Mucosa of descending colon (tissue), 3 donors: ENCODE measurements around the gene FAF1. TPM values are rescaled to one million over a fixed set of nuclear protein-coding genes. Genes with fewer than 3 reads are reported as not detected.

Experiments
- ATAC-seq: fragments of 200-7000 bp; cut with Tn5 transposase; one replicate; pipeline ENCODE4 v1.9.1; 2020; ENCODE audit warnings: mild to moderate bottlenecking, moderate library complexity
- DNase-seq, 3 donors: peaks; one replicate each; pipeline ENCODE4 v3.0.0-alpha.2; 2020
- H3K36me3 ChIP-seq: fragments of 200-600 bp; one replicate; pipeline ENCODE4 v1.8.0; 2021; ENCODE audit warnings: low read depth, mild to moderate bottlenecking
- H3K4me1 ChIP-seq: fragments of 200-600 bp; one replicate; pipeline ENCODE4 v1.8.0; 2021; ENCODE audit warnings: low read depth, mild to moderate bottlenecking
- H3K4me3 ChIP-seq: fragments of 200-600 bp; one replicate; pipeline ENCODE4 v1.8.0; 2021; ENCODE audit warnings: mild to moderate bottlenecking
- H3K9me3 ChIP-seq: fragments of 200-600 bp; one replicate; pipeline ENCODE4 v1.8.0; 2021; ENCODE audit warnings: mild to moderate bottlenecking
- CTCF ChIP-seq: fragments of 200-600 bp; IDR thresholded peaks from one replicate; pipeline ENCODE4 v1.8.0; 2022; ENCODE audit warnings: antibody characterized with exemption, mild to moderate bottlenecking
- intact Hi-C, 2 donors: fragments of 100-400 bp; cut with DNase I in 1 of 2; cut with micrococcal nuclease in 1 of 2; formaldehyde crosslinking; loops; one replicate each; pipeline versions ENCODE4 v1.11.0 to v1.11.1; 2022; cut with DNase I, micrococcal nuclease
- total RNA-seq, 3 donors: library from RNA; stranded (reverse); fragmentation: NEBNext Ultra II Directional in 2 of 3; extraction: Animal tissue kit (Norgen Biotek cat#: 25700) in 2 of 3; gene quantifications; one replicate each; pipeline versions ENCODE4 v1.2.1 to v1.2.4, GENCODE V29; 2021 to 2023
- donor health status: DM: no; HTN: no; CAD: no; lungs with moderate emphysema.
- donor health status: DM: no; HTN: no; CAD: no.
- donor health status: DM: no; HTN: yes; CAD: no.

The FAF1 gene
- total RNA-seq, 3 donors from 2014 or later: 48.6 to 70.9 (median 57.7) TPM

GRCh38 chr1:50853325-50853724 is 106.7 kb downstream of the FAF1 start:
- no peak overlapping the region for H3K4me3 ChIP-seq
- peak; percentile 83 for ATAC-seq
- H3K9me3 ChIP-seq: no peaks in the 10 kb centered on the region
- no peak for DNase-seq
- TF ChIP-seq CTCF: no peak
- intact Hi-C loops: no loop called here
- no peaks in the 10 kb centered on the region for H3K36me3 ChIP-seq
- peaks cover 22% of the 10 kb centered on the region for H3K4me1 ChIP-seq

DNA sequence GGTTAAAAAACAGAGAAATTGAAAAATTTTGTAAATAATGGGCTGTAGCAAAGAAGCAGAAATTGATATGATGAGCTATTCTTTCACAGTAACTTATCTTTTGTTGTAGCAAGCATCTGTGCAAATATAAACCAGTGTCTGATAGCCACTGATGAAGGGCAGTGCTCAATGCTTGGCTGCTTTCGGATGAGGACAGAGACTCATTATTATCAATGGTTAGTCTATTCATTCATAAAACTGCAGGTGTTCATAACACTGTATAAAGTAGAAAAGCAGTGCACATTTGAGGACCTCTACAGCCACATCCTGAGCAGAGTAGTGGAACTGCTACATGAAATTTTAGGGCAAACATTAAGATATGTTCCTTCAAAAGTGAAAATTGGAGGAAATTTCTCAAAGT is 107.2 kb downstream of the FAF1 start:
- intact Hi-C loops: no loop called here
- ATAC-seq: peak; percentile 22
- no peak overlapping the region for H3K4me3 ChIP-seq

GRCh38 chr1:50851466-50851865 is 108.6 kb downstream of the FAF1 start:
- Histone ChIP-seq H3K36me3 (no peaks in the 10 kb centered on the region), H3K4me3 (no peak overlapping the region), H3K4me1 (peaks cover 22% of the 10 kb centered on the region), H3K9me3 (no peaks in the 10 kb centered on the region)
- DNase-seq (no peak), ATAC-seq (peak; percentile 67)
- no peak for TF ChIP-seq CTCF
- intact Hi-C loops: no loop called here

More for the DNA sequence above, 107.2 kb downstream of the FAF1 start:
- TF ChIP-seq CTCF: no peak
- DNase-seq: no peak
- Histone ChIP-seq H3K4me1 (peaks cover 22% of the 10 kb centered on the region), H3K9me3 (no peaks in the 10 kb centered on the region), H3K36me3 (no peaks in the 10 kb centered on the region)

DNA sequence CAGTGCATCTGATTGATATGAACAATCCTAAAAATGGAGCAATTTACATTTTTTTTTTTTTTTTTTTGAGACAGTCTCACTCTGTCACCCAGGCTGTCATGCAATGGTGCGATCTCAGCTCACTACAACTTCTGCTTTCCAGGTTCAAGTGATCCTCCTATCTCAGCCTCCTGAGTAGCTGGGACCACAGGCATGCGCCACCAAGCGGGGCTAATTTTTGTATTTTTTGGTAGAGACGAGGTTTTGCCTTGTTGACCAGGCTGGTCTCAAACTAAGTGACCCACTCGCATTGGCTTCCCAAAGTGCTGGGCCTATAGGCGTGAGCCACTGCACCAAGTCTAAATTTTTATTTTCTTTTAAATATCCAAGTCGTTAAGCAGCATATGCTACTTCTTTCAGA is 109.0 kb downstream of the FAF1 start:
- TF ChIP-seq CTCF: no peak
- ATAC-seq (no peak), DNase-seq (peak in 1 of 3 donors; percentile 3)
- Histone ChIP-seq H3K36me3 (no peaks in the 10 kb centered on the region), H3K4me3 (no peak overlapping the region), H3K4me1 (peaks cover 22% of the 10 kb centered on the region), H3K9me3 (no peaks in the 10 kb centered on the region)
- intact Hi-C loops: no loop called here

DNA sequence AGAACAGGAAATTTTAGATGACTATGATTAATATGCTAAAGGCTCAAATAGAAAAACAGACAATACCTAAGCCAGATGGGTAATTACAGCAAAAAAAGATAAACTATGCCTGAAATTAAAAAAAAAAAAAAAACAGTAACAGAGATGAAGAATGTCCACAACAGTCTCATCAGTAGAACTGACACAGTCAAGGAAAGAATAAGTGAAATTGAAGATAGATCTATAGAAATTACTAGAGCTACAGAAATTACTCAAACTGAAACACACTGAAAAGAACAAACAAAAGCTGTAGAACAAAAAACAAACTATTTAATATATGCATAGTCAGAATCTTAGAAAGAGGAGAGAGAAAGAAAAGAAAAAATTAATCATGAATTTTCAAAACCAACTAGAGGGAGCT is 112.8 kb downstream of the FAF1 start:
- no peaks in the 10 kb centered on the region for H3K9me3 ChIP-seq
- no peak overlapping the region for H3K4me3 ChIP-seq
- intact Hi-C loops: no loop called here
- H3K4me1 ChIP-seq: peaks cover 14% of the 10 kb centered on the region
- no peak for DNase-seq
- no peak for ATAC-seq
- no peaks in the 10 kb centered on the region for H3K36me3 ChIP-seq
- TF ChIP-seq CTCF: no peak

- Histone ChIP-seq H3K4me1 (peaks cover 12% of the 10 kb centered on the region), H3K4me3 (no peak overlapping the region), H3K36me3 (no peaks in the 10 kb centered on the region), H3K9me3 (no peaks in the 10 kb centered on the region)
- TF ChIP-seq CTCF: no peak
- DNase-seq: peak; percentile 18 to 53 (median 34)
- intact Hi-C loops: no loop called here
- peak; percentile 55 for ATAC-seq
Observed at GRCh38 chr1:50846224-50846839, 113.7 kb downstream of the FAF1 start.
